ENCODE measurements around the gene ADAM15.

ADAM15 gene

GRCh38 chr1:155011437-155012025 lies 39.6 kb upstream of the ADAM15 start:
- no peak for DNase-seq

GRCh38 chr1:155012026-155012546 lies 39.0 kb upstream of the ADAM15 start:
- DNase-seq: peak; percentile 57

- no peak for DNase-seq
Measured at GRCh38 chr1:155012776-155013602, 38.1 kb upstream of the ADAM15 start.

- no peak for DNase-seq
Measured at GRCh38 chr1:155013632-155014031, 37.5 kb upstream of the ADAM15 start.

- DNase-seq: no peak
Measured at GRCh38 chr1:155014709-155015508, 36.2 kb upstream of the ADAM15 start.

GRCh38 chr1:155015527-155016230 lies 35.4 kb upstream of the ADAM15 start:
- no peak for DNase-seq

- no peak for DNase-seq
Measured at GRCh38 chr1:155016231-155016831, 34.8 kb upstream of the ADAM15 start.

- DNase-seq: peak; percentile 86
Measured at GRCh38 chr1:155017041-155017945, 33.8 kb upstream of the ADAM15 start.

- DNase-seq: no peak
Measured at GRCh38 chr1:155017946-155018316, 33.2 kb upstream of the ADAM15 start.

GRCh38 chr1:155018617-155019348 lies 32.3 kb upstream of the ADAM15 start:
- no peak for DNase-seq

- DNase-seq: no peak
Measured at GRCh38 chr1:155019377-155020245, 31.5 kb upstream of the ADAM15 start.

GRCh38 chr1:155022136-155022926 lies 28.8 kb upstream of the ADAM15 start:
- DNase-seq: no peak

- no peak for DNase-seq
Measured at GRCh38 chr1:155022927-155023236, 28.2 kb upstream of the ADAM15 start.

GRCh38 chr1:155023627-155024026 lies 27.5 kb upstream of the ADAM15 start:
- no peak for DNase-seq

GRCh38 chr1:155024315-155024714 lies 26.8 kb upstream of the ADAM15 start:
- no peak for DNase-seq

- DNase-seq: no peak
Measured at GRCh38 chr1:155026154-155026553, 25.0 kb upstream of the ADAM15 start.

GRCh38 chr1:155026588-155026987 lies 24.5 kb upstream of the ADAM15 start:
- DNase-seq: no peak

GRCh38 chr1:155029513-155030242 lies 21.4 kb upstream of the ADAM15 start:
- no peak for DNase-seq

All from fibroblast of skin of back (primary cell).